ENCODE measurements around the gene DPH5.

DNA sequence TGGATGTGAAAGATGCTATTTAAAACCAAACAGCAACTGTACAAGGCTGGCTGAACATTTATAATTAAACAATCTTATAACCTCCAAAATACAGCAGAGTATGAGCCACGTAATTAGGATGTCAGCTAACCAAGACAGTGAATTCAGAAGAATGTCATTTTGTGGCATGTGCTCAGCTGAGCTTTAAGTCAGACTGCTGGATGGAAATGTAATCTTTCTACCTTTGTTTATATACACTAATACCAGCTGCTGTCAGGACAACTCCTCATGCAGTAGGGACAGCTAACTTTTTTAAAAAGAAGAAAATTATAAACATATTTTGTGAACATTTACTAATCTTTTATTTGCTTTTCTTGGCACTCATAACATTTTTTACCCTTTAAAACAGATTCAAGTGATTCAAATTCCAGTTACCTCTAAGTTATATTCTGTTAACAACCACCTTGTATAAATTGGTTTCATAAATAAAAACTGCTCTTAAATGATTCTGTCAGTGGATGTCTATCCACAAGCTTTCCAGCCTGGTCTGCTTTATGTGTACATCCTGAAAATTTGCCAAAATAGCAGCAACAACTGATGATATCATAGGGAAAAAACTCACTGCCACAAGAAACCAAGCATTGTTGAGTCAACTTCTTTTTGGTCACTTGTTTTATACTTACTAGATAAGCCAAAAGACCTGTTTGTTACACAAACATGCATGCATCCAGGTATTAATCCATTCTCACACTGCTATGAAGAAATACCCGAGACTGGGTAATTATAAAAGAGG lies 36.1 kb downstream of the DPH5 start:
- TF ChIP-seq POLR2AphosphoS5 (IDR thresholded peaks at IDR 0.05; ENCODE audit: low read depth, low read length) = no peak
- TF ChIP-seq TAF1 (IDR thresholded peaks at IDR 0.05; ENCODE audit: borderline replicate concordance, insufficient read depth, low read length) = no peak
- TF ChIP-seq, protein P1, sequence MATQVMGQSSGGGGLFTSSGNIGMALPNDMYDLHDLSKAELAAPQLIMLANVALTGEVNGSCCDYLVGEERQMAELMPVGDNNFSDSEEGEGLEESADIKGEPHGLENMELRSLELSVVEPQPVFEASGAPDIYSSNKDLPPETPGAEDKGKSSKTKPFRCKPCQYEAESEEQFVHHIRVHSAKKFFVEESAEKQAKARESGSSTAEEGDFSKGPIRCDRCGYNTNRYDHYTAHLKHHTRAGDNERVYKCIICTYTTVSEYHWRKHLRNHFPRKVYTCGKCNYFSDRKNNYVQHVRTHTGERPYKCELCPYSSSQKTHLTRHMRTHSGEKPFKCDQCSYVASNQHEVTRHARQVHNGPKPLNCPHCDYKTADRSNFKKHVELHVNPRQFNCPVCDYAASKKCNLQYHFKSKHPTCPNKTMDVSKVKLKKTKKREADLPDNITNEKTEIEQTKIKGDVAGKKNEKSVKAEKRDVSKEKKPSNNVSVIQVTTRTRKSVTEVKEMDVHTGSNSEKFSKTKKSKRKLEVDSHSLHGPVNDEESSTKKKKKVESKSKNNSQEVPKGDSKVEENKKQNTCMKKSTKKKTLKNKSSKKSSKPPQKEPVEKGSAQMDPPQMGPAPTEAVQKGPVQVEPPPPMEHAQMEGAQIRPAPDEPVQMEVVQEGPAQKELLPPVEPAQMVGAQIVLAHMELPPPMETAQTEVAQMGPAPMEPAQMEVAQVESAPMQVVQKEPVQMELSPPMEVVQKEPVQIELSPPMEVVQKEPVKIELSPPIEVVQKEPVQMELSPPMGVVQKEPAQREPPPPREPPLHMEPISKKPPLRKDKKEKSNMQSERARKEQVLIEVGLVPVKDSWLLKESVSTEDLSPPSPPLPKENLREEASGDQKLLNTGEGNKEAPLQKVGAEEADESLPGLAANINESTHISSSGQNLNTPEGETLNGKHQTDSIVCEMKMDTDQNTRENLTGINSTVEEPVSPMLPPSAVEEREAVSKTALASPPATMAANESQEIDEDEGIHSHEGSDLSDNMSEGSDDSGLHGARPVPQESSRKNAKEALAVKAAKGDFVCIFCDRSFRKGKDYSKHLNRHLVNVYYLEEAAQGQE (IDR thresholded peaks at IDR 0.05; ENCODE audit: insufficient read depth in 1 of 2, low read depth in 2 of 2, low read length in 2 of 2) = no peak
- TF ChIP-seq SIN3A (IDR thresholded peaks at IDR 0.05; ENCODE audit: borderline replicate concordance, insufficient read depth, low read length) = no peak
- no peak for TF ChIP-seq FOXP2 (optimal IDR thresholded peaks at IDR 0.05; ENCODE audit: borderline replicate concordance, extremely low read depth, extremely low read length, insufficient read depth)

Measured in PFSK-1 (cell line).